ENCODE data around the gene OVCA2. TPM values are rescaled to one million over a fixed set of nuclear protein-coding genes. Genes with fewer than 3 reads are reported as not detected.

Gene OVCA2
- polyA plus RNA-seq (2013, experiment 1 of 2), result 25.9 TPM
- 25.3 TPM for polyA plus RNA-seq (2013, experiment 2 of 2)

- 0% methylated on average over 69 to 90 of the region's 93 CpGs for WGBS, 2 experiments (ENCODE audit: insufficient coverage in 2 of 2)
- Histone ChIP-seq H3K4me1 (ENCODE audit: control insufficient read depth, insufficient read depth, low read length, poor library complexity, severe bottlenecking) (peaks cover 22% of the 10 kb centered on the region), H3K9me3 (ENCODE audit: control insufficient read depth, low read length) (no peaks in the 10 kb centered on the region), H3K27ac (ENCODE audit: low read depth, low read length, severe bottlenecking) (peak within 1 kb of the TSS; percentile 82), H3K36me3 (ENCODE audit: control insufficient read depth, insufficient read depth, low read length) (peaks cover 40% of the 10 kb centered on the region), H3K4me3 (ENCODE audit: extremely low read depth, insufficient read depth, low read length, poor library complexity, severe bottlenecking) (peak within 1 kb of the TSS; percentile 76)
Observed at GRCh38 chr17:2041561-2042389, at the start of gene OVCA2. Gene OVCA2, plus strand, starts transcription at chr17:2042022. Its CDS starts 26 bp downstream, at chr17:2042048.

GRCh38 chr17:1992541-1992940 is 49.3 kb upstream of the OVCA2 start:
- H3K27ac ChIP-seq (ENCODE audit: low read depth, low read length, severe bottlenecking), result no peak overlapping the region
- WGBS, 2 experiments (ENCODE audit: insufficient coverage in 2 of 2), result 83 to 86% methylated on average over 10 of the region's 10 CpGs

GRCh38 chr17:1994707-1995106 is 47.1 kb upstream of the OVCA2 start:
- Histone ChIP-seq H3K4me3 (ENCODE audit: extremely low read depth, insufficient read depth, low read length, poor library complexity, severe bottlenecking) (no peak overlapping the region), H3K4me1 (ENCODE audit: control insufficient read depth, insufficient read depth, low read length, poor library complexity, severe bottlenecking) (peaks cover 21% of the 10 kb centered on the region), H3K27ac (ENCODE audit: low read depth, low read length, severe bottlenecking) (no peak overlapping the region), H3K9me3 (ENCODE audit: control insufficient read depth, low read length) (no peaks in the 10 kb centered on the region), H3K36me3 (ENCODE audit: control insufficient read depth, insufficient read depth, low read length) (no peaks in the 10 kb centered on the region)
- 100% methylated on average over 2 to 3 of the region's 4 CpGs for WGBS, 2 experiments (ENCODE audit: insufficient coverage in 2 of 2)

More at GRCh38 chr17:1992541-1992940, 49.3 kb upstream of the OVCA2 start:
- Histone ChIP-seq H3K4me1 (ENCODE audit: control insufficient read depth, insufficient read depth, low read length, poor library complexity, severe bottlenecking) (peaks cover 27% of the 10 kb centered on the region), H3K36me3 (ENCODE audit: control insufficient read depth, insufficient read depth, low read length) (no peaks in the 10 kb centered on the region), H3K4me3 (ENCODE audit: extremely low read depth, insufficient read depth, low read length, poor library complexity, severe bottlenecking) (no peak overlapping the region), H3K9me3 (ENCODE audit: control insufficient read depth, low read length) (no peaks in the 10 kb centered on the region)

- H3K27ac ChIP-seq (ENCODE audit: low read depth, low read length, severe bottlenecking), result no peak overlapping the region
- H3K4me3 ChIP-seq (ENCODE audit: extremely low read depth, insufficient read depth, low read length, poor library complexity, severe bottlenecking), result no peak overlapping the region
- peaks cover 23% of the 10 kb centered on the region for H3K4me1 ChIP-seq (ENCODE audit: control insufficient read depth, insufficient read depth, low read length, poor library complexity, severe bottlenecking)
- 89 to 95% methylated on average over 11 to 13 of the region's 16 CpGs for WGBS, 2 experiments (ENCODE audit: insufficient coverage in 2 of 2)
- H3K36me3 ChIP-seq (ENCODE audit: control insufficient read depth, insufficient read depth, low read length), result no peaks in the 10 kb centered on the region
- H3K9me3 ChIP-seq (ENCODE audit: control insufficient read depth, low read length), result no peaks in the 10 kb centered on the region
Observed at GRCh38 chr17:1995321-1995892, 46.4 kb upstream of the OVCA2 start.

- Histone ChIP-seq H3K4me1 (ENCODE audit: control insufficient read depth, insufficient read depth, low read length, poor library complexity, severe bottlenecking) (peaks cover 23% of the 10 kb centered on the region), H3K36me3 (ENCODE audit: control insufficient read depth, insufficient read depth, low read length) (no peaks in the 10 kb centered on the region), H3K4me3 (ENCODE audit: extremely low read depth, insufficient read depth, low read length, poor library complexity, severe bottlenecking) (no peak overlapping the region), H3K27ac (ENCODE audit: low read depth, low read length, severe bottlenecking) (peak overlapping the region; percentile 29), H3K9me3 (ENCODE audit: control insufficient read depth, low read length) (no peaks in the 10 kb centered on the region)
- 78 to 83% methylated on average over 8 of the region's 14 CpGs for WGBS, 2 experiments (ENCODE audit: insufficient coverage in 2 of 2)
Observed at GRCh38 chr17:1995907-1996799, 45.7 kb upstream of the OVCA2 start.

GRCh38 chr17:1996800-1997288 is 45.0 kb upstream of the OVCA2 start:
- Histone ChIP-seq H3K36me3 (ENCODE audit: control insufficient read depth, insufficient read depth, low read length) (no peaks in the 10 kb centered on the region), H3K27ac (ENCODE audit: low read depth, low read length, severe bottlenecking) (peak overlapping the region; percentile 29), H3K9me3 (ENCODE audit: control insufficient read depth, low read length) (no peaks in the 10 kb centered on the region), H3K4me3 (ENCODE audit: extremely low read depth, insufficient read depth, low read length, poor library complexity, severe bottlenecking) (no peak overlapping the region), H3K4me1 (ENCODE audit: control insufficient read depth, insufficient read depth, low read length, poor library complexity, severe bottlenecking) (peaks cover 23% of the 10 kb centered on the region)
- 72 to 73% methylated on average over 8 to 9 of the region's 9 CpGs for WGBS, 2 experiments (ENCODE audit: insufficient coverage in 2 of 2)

GRCh38 chr17:1997289-1997926 is 44.4 kb upstream of the OVCA2 start:
- H3K27ac ChIP-seq (ENCODE audit: low read depth, low read length, severe bottlenecking), result no peak overlapping the region
- H3K4me3 ChIP-seq (ENCODE audit: extremely low read depth, insufficient read depth, low read length, poor library complexity, severe bottlenecking), result no peak overlapping the region
- H3K4me1 ChIP-seq (ENCODE audit: control insufficient read depth, insufficient read depth, low read length, poor library complexity, severe bottlenecking), result peaks cover 23% of the 10 kb centered on the region
- 47 to 56% methylated on average over 15 to 17 of the region's 22 CpGs for WGBS, 2 experiments (ENCODE audit: insufficient coverage in 2 of 2)
- H3K36me3 ChIP-seq (ENCODE audit: control insufficient read depth, insufficient read depth, low read length), result no peaks in the 10 kb centered on the region
- H3K9me3 ChIP-seq (ENCODE audit: control insufficient read depth, low read length), result no peaks in the 10 kb centered on the region

GRCh38 chr17:1997927-1998742 is 43.7 kb upstream of the OVCA2 start:
- no peaks in the 10 kb centered on the region for H3K36me3 ChIP-seq (ENCODE audit: control insufficient read depth, insufficient read depth, low read length)
- WGBS, 2 experiments (ENCODE audit: insufficient coverage in 2 of 2), result 6 to 9% methylated on average over 50 to 80 of the region's 92 CpGs
- H3K4me1 ChIP-seq (ENCODE audit: control insufficient read depth, insufficient read depth, low read length, poor library complexity, severe bottlenecking), result peaks cover 23% of the 10 kb centered on the region
- peak overlapping the region; percentile 24 for H3K4me3 ChIP-seq (ENCODE audit: extremely low read depth, insufficient read depth, low read length, poor library complexity, severe bottlenecking)
- no peaks in the 10 kb centered on the region for H3K9me3 ChIP-seq (ENCODE audit: control insufficient read depth, low read length)
- no peak overlapping the region for H3K27ac ChIP-seq (ENCODE audit: low read depth, low read length, severe bottlenecking)

GRCh38 chr17:1999557-2000251 is 42.1 kb upstream of the OVCA2 start:
- no peak overlapping the region for H3K4me3 ChIP-seq (ENCODE audit: extremely low read depth, insufficient read depth, low read length, poor library complexity, severe bottlenecking)
- H3K36me3 ChIP-seq (ENCODE audit: control insufficient read depth, insufficient read depth, low read length), result no peaks in the 10 kb centered on the region
- 36 to 46% methylated on average over 4 to 9 of the region's 13 CpGs for WGBS, 2 experiments (ENCODE audit: insufficient coverage in 2 of 2)
- peaks cover 23% of the 10 kb centered on the region for H3K4me1 ChIP-seq (ENCODE audit: control insufficient read depth, insufficient read depth, low read length, poor library complexity, severe bottlenecking)
- no peaks in the 10 kb centered on the region for H3K9me3 ChIP-seq (ENCODE audit: control insufficient read depth, low read length)
- peak overlapping the region; percentile 79 for H3K27ac ChIP-seq (ENCODE audit: low read depth, low read length, severe bottlenecking)

All from mesodermal cell (in vitro differentiated cells).